Measurements from ENCODE around the gene PCDHGC3.

The PCDHGC3 gene

GRCh38 chr5:141513627-141514329 is 38.0 kb downstream of the PCDHGC3 start:
- Histone ChIP-seq H3K4me3 (ENCODE audit: low read depth in 1 of 2, low read length in 2 of 2) (no peak overlapping the region), H3K79me2 (ENCODE audit: insufficient read depth, low read length) (no peaks in the 10 kb centered on the region), H3K9ac (ENCODE audit: low read depth, low read length) (no peak overlapping the region), H3K9me3 (ENCODE audit: insufficient read depth, low read length, severe bottlenecking) (no peaks in the 10 kb centered on the region), H3K27me3 (ENCODE audit: insufficient read depth, low read length, poor library complexity) (no peaks in the 10 kb centered on the region), H2AFZ (ENCODE audit: low read depth, low read length) (no peak overlapping the region), H4K20me1 (ENCODE audit: insufficient read depth, low read length) (peaks cover 2% of the 10 kb centered on the region; the same call in 1 of the 2 replicates), H3K4me1 (ENCODE audit: insufficient read depth, low read length) (no peaks in the 10 kb centered on the region), H3K4me2 (ENCODE audit: insufficient read depth, low read length) (no peak overlapping the region), H3K36me3 (ENCODE audit: insufficient read depth, low read length) (peaks cover 64% of the 10 kb centered on the region), H3K27ac (ENCODE audit: low read length) (no peak overlapping the region)
- DNase-seq (no peak), ATAC-seq (ENCODE audit: insufficient read depth, low read depth) (no peak)
- TF ChIP-seq EZH2 (IDR thresholded peaks at IDR 0.05; ENCODE audit: borderline replicate concordance, low read depth, low read length, severe bottlenecking): no peak
- no peak for TF ChIP-seq CTCF (IDR thresholded peaks at IDR 0.05; ENCODE audit: borderline replicate concordance, extremely low read depth, low read length, poor library complexity, severe bottlenecking)

DNA sequence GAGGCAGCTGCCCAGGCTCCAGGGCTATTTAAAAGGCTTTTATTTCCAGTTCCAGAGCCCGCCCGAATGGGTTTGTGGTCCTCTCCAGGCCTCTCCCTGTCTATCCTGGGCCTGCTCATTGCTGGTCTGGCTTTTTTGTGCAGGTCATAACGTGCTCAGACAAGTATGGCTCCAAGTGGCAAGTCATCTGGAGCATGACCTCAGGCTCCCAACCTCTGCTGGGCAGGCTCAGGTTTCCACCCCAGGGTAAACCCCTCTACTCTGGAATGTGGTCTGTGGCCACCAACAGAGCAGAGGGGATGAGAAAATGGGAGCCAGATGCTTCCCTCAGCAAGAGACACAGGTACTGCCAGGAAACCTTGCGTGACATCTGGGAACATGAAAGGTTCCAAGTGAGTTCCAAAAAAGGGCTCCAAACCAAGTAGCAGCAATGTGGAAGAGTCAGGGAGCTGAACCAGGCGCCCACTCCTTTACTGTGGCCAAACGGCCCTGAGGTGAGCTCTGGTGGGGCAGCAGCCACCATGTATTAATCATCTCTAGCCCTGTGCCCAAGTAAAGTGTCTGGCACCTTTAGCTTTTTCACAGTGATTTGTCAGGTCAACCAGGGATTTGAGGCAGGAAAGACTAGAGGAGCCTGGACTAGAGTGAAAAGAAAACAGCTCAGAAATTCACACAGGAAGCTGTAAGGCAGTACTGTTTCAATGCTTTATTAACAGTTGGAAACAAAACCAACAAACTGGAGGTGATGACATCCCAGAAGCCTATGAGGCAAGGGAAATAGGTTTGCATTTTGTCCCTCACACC is 38.8 kb downstream of the PCDHGC3 start:
- H3K27ac ChIP-seq (ENCODE audit: low read length): no peak overlapping the region
- H4K20me1 ChIP-seq (ENCODE audit: insufficient read depth, low read length): peaks cover 2% of the 10 kb centered on the region; the same call in 1 of the 2 replicates
- H3K36me3 ChIP-seq (ENCODE audit: insufficient read depth, low read length): peaks cover 71% of the 10 kb centered on the region
- H2AFZ ChIP-seq (ENCODE audit: low read depth, low read length): no peak overlapping the region
- ATAC-seq (ENCODE audit: insufficient read depth, low read depth) (no peak), DNase-seq (no peak)
- H3K4me3 ChIP-seq (ENCODE audit: low read depth in 1 of 2, low read length in 2 of 2): no peak overlapping the region
- no peaks in the 10 kb centered on the region for H3K9me3 ChIP-seq (ENCODE audit: insufficient read depth, low read length, severe bottlenecking)
- TF ChIP-seq EZH2 (IDR thresholded peaks at IDR 0.05; ENCODE audit: borderline replicate concordance, low read depth, low read length, severe bottlenecking) (no peak), CTCF (IDR thresholded peaks at IDR 0.05; ENCODE audit: borderline replicate concordance, extremely low read depth, low read length, poor library complexity, severe bottlenecking) (no peak)
- H3K4me1 ChIP-seq (ENCODE audit: insufficient read depth, low read length): no peaks in the 10 kb centered on the region
- H3K27me3 ChIP-seq (ENCODE audit: insufficient read depth, low read length, poor library complexity): no peaks in the 10 kb centered on the region
- no peak overlapping the region for H3K9ac ChIP-seq (ENCODE audit: low read depth, low read length)
- H3K4me2 ChIP-seq (ENCODE audit: insufficient read depth, low read length): no peak overlapping the region
- H3K79me2 ChIP-seq (ENCODE audit: insufficient read depth, low read length): no peaks in the 10 kb centered on the region

- H3K4me3 ChIP-seq (ENCODE audit: low read depth in 1 of 2, low read length in 2 of 2): no peak overlapping the region
- no peak overlapping the region for H3K9ac ChIP-seq (ENCODE audit: low read depth, low read length)
Measured at GRCh38 chr5:141515141-141515540, 39.4 kb downstream of the PCDHGC3 start.

More at GRCh38 chr5:141515141-141515540, 39.4 kb downstream of the PCDHGC3 start:
- Histone ChIP-seq H2AFZ (ENCODE audit: low read depth, low read length) (no peak overlapping the region), H3K36me3 (ENCODE audit: insufficient read depth, low read length) (peaks cover 77% of the 10 kb centered on the region), H3K9me3 (ENCODE audit: insufficient read depth, low read length, severe bottlenecking) (no peaks in the 10 kb centered on the region), H3K4me1 (ENCODE audit: insufficient read depth, low read length) (no peaks in the 10 kb centered on the region), H3K27ac (ENCODE audit: low read length) (no peak overlapping the region), H3K4me2 (ENCODE audit: insufficient read depth, low read length) (no peak overlapping the region), H3K27me3 (ENCODE audit: insufficient read depth, low read length, poor library complexity) (no peaks in the 10 kb centered on the region), H3K79me2 (ENCODE audit: insufficient read depth, low read length) (no peaks in the 10 kb centered on the region), H4K20me1 (ENCODE audit: insufficient read depth, low read length) (peaks cover 2% of the 10 kb centered on the region; the same call in 1 of the 2 replicates)
- TF ChIP-seq EZH2 (IDR thresholded peaks at IDR 0.05; ENCODE audit: borderline replicate concordance, low read depth, low read length, severe bottlenecking) (no peak), CTCF (IDR thresholded peaks at IDR 0.05; ENCODE audit: borderline replicate concordance, extremely low read depth, low read length, poor library complexity, severe bottlenecking) (no peak)
- ATAC-seq (ENCODE audit: insufficient read depth, low read depth) (no peak), DNase-seq (no peak)

Data from DND-41 (cell line).